ENCODE results near the gene CLTA.
A peak's percentile ranks its signal among the peaks of the same experiment; 100 is the strongest.

CLTA gene, protein sequence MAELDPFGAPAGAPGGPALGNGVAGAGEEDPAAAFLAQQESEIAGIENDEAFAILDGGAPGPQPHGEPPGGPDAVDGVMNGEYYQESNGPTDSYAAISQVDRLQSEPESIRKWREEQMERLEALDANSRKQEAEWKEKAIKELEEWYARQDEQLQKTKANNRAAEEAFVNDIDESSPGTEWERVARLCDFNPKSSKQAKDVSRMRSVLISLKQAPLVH

DNA sequence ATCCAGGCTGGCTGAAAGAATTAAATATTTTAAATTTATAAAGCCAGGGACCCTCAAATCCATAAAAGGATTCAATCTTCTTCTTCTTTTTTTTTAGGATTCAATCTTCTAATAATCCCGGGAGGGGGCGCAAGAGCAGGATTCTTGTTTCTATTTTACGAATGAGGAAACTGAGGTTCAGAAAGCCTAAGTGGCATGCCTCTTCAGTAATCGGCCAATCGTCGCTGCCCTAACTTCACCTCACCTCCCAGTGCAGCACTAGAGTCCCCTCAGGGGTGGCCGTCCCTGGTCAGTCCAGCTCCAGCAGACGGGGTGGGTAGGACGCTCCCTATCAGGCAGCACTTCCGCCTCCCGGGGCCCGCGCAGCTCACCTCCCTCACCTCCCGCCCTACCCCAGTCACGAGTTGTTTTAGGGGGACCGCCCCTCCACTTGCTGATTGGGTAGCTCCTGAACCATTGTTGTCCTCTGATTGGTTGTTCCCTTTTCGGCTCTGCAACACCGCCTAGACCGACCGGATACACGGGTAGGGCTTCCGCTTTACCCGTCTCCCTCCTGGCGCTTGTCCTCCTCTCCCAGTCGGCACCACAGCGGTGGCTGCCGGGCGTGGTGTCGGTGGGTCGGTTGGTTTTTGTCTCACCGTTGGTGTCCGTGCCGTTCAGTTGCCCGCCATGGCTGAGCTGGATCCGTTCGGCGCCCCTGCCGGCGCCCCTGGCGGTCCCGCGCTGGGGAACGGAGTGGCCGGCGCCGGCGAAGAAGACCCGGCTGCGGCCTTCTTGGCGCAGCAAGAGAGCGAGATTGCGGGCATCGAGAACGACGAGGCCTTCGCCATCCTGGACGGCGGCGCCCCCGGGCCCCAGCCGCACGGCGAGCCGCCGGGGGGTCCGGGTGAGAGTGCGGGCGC, at the start of gene CLTA:
Gene CLTA (plus strand): TSS at position 534 of the 902 bp plus-strand sequence. CDS start 136 bp downstream, at position 670.
- peak; percentile 92 to 94 for DNase-seq (ENCODE audit: low read depth in 2 of 2)

DNA sequence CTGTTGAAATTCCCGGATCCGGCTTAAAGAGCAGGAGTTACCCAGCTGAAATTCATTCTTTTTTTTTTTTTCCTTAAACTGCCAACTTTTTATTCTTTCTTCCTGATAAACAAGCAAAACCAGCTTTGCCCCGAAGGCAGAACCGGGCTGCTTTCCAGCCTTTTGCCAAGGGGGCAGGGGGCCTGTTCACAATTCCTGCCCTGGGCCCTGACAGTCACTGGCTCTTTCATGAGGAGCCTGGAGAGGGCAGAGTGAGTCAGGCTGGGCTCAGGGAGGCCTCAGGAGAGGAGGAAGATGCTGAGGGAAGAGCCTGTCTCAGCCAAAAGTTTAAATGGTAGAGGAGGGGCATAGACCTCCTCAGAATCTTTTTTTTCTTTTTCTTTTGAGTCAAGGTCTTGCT, 49.4 kb upstream of the CLTA start:
- no peak for DNase-seq (ENCODE audit: low read depth in 2 of 2)

DNA sequence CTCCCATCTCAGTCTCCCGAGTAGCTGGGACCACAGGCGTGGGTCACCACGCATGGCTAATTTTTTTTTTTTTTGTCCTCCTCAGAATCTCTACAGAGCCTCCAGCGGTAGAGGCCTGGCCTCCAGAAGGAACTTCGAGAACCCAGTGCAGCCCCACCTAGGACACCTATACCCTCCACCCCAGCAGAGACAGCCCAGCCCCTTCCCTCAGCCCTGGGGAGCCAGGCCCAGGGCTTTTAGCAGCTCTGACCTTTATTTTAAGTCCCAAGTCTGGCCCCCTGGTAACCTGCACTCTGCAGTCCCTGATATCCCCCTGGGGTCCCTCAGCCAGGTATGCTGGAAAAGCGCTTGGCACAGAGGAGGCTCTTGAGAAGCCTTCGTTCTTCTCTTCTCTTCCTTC, 49.0 kb upstream of the CLTA start:
- no peak for DNase-seq (ENCODE audit: low read depth in 2 of 2)

DNA sequence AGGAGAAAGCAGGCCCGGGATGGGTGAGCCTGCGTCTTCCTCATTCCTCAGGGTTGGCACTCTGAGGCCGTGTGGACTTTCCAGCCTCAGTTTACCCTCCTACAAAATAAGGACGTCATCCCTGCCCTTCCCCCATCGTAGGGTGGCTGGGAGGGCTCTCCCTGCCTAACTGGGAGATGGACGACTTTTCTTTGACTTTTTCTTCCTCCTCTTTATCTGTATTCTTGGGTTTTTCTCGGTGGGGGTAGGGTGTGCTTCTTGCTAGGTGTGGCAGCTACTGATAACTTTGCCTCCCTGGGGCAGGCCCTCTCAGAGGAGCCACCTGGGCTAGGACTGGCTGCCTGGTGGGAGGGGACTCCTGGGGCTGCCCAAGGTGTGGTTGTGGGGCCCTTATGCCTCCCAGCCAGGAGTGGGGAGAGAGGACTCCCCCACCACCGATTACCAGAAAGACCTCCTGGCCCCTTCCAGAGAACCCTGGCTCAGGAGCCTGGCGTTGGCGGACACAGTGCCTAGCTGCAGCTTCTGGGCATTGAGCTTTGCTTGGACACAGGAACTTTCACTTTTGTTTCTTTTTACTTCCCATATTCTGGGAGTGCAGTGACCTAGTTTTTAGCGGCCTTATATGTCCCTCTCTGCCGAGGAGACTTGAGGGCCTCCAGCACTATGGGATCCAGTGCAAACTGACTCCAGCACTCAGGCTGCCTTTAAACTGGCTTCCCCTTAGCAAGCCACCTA, 48.0 kb upstream of the CLTA start:
- no peak for DNase-seq (ENCODE audit: low read depth in 2 of 2)

DNA sequence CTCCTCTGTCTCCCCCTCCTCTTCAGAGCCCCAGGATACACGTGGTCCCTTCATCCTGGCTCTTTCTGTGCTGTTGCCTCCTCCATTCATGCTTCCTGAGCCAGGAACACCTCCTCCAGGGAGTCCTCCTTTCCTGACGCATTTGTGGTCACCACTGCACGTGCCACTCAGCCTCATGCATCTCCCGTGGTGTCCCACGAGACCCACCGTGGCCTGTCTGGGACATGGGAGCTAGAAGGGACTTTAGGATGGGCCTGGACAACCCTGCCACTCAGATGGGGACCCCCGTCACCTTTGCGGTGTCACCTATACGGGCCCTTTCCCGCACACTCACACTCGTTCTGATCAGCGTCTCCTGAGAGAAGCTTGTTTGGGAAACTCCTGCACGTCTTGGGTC, 47.5 kb upstream of the CLTA start:
- no peak for DNase-seq (ENCODE audit: low read depth in 2 of 2)

DNA sequence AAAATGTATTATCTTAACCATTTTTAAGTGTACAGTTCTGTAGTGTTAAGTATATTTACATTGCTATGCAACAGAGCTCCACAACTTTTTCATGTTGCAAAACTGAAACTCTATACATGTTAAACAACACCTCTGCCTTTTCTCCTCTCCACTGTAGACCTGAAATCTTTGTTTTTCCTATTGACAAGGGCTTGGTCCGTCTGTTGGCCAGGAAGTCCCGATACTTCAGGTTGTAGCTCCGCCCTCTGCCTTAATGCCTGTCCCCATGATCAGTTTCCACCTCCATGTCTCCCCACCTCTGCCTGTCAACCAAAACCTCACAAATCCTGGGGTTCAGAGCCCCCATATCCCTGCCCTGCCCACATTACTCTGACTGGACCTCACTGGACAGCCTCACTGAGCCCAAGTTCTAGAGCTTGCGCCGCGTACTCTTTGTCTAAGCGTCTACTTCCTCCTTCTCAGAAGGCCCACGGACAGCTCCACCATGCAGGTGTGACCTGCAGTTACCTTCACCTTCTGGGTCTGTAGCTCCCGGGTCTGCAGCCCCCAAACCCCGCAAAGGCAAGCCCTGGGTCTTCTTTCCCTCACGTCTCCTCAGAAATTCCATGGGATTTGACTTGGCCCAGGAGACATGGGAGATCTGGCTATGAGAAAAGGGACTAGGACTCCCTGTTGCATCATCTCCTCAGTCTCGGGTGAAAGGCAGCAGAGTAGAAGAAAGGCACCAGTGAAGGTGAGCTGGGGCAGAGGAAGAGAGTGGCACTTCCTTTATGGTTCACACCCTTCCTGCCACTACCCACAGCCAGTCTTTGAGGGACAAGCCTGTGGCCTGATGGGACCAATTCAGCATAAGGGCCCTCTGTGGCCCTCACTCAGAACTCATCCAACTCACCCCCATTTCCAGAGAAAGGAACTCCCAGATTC, 46.1 kb upstream of the CLTA start:
- DNase-seq (ENCODE audit: low read depth in 2 of 2): no peak

DNA sequence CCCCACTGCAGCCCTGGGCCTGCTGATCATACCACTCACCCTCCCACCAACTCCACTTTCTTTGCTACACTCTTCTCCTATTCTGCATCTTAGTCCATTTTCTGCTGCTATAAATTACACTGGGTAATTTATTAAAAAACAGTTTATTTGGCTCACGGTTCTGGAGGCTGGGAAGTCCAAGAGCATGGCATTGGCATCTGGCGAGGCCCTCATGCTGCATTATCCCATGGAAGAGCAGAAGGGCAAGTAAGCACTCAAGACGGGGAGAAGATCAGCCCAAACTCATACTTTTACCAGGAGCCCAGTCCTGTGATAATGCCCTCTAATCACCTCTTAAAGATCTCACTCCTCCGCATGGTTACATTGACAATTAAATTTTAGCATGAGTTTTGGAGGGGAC, 44.8 kb upstream of the CLTA start:
- DNase-seq (ENCODE audit: low read depth in 2 of 2): no peak

DNA sequence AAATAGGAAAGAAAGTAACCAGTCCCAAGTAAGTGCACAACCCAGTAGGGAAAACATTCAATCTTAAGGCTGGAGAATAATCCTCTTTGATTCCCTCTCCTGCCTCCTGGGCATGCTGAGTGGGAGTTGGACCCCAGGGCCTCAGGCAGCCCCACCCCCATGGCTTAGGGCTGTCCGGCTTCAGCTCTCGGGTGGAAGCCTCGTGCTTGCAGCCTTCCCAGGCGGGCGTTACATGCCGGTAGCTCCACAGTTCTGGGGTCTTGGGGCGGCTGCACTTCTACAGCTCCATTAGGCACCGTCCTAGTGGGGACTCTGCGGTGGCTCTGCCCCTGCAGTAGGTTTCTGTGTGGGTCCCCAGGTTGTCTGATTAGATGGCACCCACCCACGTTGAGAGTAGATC, 44.1 kb upstream of the CLTA start:
- no peak for DNase-seq (ENCODE audit: low read depth in 2 of 2)

DNA sequence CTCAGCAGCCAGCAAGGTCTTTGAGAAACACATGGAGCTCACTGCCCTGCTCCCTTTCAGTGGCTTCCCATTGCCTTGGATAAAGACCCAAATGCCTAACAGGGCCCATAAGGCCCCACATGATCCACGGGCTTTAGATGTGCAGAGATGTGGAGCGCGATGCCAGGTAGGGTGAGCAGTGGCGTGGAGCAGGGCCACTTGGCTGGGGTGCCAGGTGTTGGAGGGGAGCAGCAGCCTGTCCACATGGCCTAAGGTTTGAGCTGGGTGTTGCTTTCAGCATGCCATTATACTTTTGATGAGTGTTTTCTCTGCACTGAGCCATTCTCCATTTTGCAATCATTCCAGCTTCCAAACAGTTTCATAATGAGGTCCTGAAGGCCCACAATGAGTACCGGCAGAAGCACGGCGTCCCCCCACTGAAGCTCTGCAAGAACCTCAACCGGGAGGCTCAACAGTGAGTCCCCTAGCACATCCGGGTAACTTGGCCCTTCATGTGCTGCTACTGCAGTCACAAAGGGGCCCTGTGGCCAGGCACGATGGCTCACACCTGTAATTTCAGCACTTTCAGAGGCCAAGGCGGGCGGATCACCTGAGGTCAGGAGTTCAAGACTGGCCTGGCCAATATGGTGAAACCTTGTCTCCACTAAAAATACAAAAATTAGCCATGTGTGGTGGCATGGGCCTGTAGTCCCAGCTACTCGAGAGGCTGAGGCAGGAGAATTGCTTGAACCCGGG, 43.1 kb upstream of the CLTA start:
- no peak for DNase-seq (ENCODE audit: low read depth in 2 of 2)

DNA sequence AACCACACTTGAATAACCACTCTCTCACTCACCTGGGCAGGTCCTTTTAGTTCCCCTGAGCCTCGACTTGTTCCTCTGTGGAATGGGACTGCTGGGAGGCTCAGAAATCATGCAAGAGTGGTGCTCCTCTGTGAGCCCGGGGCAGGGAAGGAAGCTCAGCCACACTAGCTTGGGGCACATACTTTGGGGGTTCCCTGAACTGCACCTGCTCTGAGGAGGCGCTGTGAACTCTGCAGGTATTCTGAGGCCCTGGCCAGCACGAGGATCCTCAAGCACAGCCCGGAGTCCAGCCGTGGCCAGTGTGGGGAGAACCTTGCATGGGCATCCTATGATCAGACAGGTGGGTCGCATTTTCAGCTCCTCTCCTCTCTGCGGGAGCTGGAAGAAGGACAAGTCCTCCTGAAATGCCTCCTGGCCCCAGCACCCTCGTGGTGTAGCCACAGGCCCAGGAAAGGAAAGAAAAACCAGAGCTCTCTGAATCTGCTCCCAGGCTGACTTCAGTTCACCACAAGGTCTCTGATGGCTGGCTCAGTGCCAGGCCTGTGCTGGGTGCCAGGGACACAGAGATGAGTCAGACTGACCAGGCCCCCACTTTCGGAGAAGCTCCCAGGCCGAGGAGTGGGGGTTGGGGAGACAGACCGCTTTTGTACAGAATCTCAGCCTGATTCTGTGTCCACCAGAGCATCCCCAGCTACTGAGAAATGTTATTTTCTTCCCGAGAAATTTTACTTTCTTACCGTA, 42.2 kb upstream of the CLTA start:
- DNase-seq (ENCODE audit: low read depth in 2 of 2): peak; percentile 56 to 59

DNA sequence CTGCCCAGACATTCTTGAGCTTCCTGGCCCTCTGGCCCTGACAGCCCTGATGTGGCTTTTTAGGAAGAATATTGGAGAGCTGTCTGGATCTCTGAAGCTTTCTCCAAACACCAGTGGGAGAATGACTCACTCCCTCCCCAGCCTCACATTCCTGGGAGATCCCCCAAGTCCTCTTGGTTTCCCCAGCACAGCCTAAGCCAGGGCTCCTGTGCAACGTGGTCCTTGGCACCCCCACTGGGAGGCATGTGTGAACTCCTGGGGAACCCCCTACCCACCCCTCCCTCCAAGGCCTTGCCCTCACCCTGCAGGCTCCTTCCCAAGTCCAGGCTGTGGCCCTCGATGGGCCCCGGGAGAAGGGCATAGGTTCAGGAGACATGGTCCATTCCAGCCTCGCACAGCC, 41.5 kb upstream of the CLTA start:
- no peak for DNase-seq (ENCODE audit: low read depth in 2 of 2)

DNA sequence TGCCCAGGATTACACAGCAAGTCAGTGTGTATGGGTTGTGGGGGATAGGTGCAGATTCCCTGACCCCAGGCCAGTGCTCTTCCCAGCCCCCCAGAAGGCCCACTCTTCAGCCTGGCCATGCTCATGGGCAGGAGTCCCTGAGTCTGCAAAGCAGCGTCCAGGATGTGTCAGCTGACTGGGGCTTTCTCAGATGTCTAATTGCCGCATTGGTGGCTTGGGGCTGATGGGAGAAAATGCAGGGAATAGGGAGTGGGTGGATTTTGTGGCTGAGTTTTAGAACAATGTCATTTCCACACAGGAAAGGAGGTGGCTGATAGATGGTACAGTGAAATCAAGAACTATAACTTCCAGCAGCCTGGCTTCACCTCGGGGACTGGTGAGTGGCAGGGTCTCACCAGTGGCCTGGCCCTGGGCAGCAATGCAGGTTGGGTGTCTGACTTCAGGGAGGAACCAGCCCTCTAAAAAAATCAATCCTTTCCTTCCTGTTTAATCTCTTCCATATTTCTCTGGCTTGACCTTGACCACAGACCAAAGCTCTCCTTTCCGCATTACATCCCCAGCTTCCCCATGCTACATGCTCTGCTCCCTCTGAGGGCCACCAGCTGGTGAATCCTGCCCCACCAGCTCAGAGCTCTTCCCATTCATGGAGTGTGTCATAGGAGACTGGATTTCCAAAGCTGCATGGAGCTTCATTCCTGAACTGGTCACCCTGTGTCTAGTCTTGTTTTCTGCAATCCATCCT, 40.0 kb upstream of the CLTA start:
- no peak for DNase-seq (ENCODE audit: low read depth in 2 of 2)

DNA sequence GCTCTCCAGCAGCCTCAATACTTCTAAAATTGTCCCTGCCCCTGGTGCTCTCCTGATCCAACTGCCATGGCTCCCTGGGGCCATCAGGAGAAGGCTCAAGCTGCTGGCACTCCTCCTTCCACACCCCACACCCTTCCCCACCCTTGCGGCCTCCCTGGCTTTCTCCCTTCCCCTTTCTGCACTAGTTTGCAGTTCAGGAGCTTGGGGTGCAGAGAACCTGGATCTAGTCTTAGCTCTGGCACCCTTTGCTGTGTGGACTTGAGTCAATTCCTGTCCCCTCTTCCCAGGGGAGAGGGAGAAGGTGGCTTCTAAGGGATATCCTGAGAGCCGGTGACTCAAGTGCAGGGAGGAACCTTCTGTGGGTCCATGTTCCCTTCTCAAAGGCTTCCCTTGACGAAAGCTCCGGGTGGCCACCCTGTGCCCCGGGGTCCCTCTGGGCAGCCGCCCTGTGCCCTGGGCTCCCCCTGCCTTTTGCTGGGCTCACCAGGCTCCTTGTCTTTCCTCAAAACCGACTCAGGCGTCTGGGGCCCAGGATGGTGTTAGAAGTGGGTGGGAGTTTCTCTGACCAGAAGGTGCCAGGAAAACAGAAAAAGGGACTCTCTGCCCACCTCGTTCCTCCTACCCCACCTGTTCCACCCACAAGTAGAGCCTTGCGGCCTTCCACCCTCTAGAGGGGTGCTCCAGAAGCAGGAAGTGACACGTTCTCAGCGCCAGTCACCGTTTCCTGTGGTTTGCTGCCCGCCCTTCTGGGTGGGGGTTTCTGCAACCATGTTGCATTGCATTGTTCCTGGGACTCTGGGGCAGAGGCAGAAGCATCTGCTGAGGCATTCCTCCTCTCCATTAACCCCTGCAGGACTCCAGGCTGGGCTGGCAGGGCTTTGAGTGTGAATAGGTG, 39.2 kb upstream of the CLTA start:
- peak; percentile 76 to 78 for DNase-seq (ENCODE audit: low read depth in 2 of 2)

DNA sequence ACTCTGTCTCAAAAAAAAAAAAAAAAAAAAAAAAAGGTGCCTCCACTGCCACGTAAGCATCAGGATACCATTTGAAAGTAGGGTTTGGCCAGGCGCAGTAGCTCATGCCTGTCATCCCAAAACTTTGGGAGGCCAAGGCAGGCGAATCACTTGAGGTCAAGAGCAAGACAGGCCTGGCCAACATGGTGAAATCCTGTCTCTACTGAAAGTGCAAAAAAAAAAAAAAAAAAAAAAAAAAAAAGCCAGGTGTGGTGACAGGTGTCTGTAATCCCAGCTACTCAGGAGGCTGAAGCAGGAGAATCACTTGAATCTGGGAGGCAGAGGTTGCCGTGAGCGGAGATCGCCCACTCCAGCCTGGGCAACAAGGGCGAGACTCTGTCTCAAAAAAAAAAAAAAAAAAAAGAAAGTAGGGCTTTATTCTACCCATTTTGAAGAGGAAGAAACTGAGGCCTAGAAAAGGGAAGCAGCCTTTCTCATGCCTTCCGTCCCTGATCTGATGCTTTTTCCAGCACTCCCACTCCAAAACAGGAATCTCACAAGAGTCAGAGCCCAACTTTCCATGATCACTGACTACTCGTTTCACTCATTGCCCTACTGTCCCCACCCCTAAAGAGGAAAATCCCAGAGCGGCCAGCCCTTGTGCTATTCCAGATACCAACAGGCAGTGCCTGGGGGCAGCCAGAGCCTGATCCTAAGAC, 37.8 kb upstream of the CLTA start:
- no peak for DNase-seq (ENCODE audit: low read depth in 2 of 2)

DNA sequence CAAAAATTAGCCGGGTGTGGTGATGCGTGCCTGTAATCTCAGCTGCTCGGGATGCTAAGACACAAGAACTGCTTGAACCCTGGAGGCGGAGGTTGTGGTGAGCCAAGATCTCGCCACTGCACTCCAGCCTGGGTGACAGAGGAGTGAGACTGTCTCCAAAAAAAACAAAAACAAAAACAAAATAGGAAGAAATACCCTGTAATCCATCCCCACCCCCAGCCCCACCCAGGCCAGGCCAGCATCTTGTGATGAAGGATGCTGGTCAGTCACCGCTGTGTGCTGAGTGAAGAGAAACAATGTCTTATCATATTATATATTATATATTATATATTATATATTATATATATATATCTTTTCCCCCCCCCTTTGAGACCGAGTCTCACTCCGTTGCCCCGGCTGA, 37.0 kb upstream of the CLTA start:
- DNase-seq (ENCODE audit: low read depth in 2 of 2): no peak

DNA sequence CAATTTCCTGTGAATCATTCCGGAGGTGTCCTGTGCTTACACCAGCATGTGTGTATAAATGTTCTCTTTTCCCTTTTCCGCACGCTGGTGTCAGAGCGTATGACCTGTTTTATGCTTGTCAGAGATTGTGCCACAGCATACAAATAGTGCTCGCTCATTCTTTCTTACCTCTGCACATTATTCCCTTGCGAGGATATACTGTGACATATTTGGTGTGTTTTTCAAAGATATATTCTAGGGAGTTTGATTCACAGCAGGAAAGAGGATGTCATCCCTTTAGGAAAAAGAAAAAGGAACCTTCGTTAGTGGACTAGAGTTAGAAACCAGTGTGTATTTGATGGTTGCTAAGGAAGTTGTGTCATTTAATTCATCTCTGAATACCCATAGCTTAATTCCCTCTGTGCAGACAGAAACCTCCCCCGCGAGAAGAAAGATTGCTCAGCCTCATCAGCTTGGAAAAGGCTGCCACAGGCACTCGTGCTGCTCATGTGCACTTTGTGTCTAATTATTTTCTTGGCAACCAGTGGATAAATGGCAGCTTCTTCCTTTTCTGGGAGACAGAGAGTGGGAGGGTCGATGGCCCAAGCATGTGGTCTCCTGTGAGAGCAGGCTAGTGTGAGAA, 36.3 kb upstream of the CLTA start:
- DNase-seq (ENCODE audit: low read depth in 2 of 2): no peak

DNA sequence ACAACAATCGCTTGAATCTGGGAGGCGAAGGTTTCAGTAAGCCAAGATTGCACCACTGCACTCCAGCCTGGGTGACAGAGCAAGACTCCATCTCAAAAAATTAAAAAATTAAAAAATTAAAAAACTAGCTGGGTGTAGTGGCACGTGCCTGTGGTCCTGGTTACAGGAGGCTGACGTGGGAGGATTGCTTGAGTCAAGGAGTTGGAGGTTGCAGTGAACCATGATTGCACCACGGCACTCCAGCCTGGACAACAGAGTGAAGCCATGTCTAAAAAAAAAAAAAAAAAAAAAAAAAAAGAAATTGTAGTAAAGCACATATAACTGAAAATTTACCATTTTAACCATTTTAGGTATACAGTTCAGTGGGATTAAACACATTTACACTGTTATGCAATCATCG, 34.6 kb upstream of the CLTA start:
- DNase-seq (ENCODE audit: low read depth in 2 of 2): no peak

Data from stimulated activated CD4-positive, alpha-beta T cell treated with anti-CD3 and anti-CD28 coated beads, Interleukin-15, amount 100 ng/mL, for 48 hours (primary cell).